ENCODE data around the gene SNX25.

SNX25 gene

DNA sequence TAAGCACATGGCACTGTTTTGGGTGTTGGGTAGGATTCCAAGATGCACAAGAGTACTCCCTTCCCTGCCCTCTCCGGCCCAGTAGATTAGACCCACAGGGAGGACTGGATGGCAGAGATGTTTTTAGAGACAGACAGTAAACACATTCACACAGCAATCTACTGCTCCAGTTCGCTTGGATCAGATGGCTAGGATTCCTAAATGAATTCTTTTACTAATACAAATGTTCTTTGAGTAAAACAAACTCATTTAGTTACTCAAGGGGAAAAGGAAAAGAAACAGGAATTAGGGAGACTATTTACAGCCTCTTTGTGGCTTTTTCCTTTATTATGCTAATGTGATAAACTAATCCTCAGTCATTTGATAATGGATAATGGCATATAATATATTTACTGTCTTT lies 5.9 kb downstream of the SNX25 start:
- TF ChIP-seq GATA2 (IDR thresholded peaks at IDR 0.05; ENCODE audit: low read depth, low read length) (no peak), GATA3 (IDR thresholded peaks at IDR 0.05; ENCODE audit: low read depth, low read length) (no peak)

GRCh38 chr4:185217408-185217975 lies 8.1 kb downstream of the SNX25 start:
- TF ChIP-seq GATA2 (IDR thresholded peaks at IDR 0.05; ENCODE audit: low read depth, low read length) (no peak), GATA3 (IDR thresholded peaks at IDR 0.05; ENCODE audit: low read depth, low read length) (no peak)

DNA sequence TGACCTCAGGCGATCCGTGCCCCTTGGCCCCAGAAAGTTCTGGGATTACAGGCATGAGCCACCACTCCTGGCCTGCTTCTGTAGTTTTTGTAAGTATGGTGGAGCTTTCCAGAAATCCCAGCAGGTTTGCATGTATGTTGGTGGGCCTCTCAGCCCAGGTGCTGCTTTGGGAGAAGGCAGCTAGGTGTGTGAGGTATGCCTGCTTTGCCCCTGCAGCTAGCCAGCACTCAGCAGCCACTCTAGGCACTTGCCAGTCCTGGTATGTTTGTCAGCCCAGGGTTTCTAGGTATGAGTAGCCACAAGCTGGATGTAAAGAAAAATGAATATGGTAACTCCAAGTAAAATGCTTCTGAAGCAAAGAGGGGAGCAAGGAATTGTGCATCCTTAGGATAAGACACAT lies 8.9 kb downstream of the SNX25 start:
- TF ChIP-seq GATA2 (IDR thresholded peaks at IDR 0.05; ENCODE audit: low read depth, low read length) (no peak), GATA3 (IDR thresholded peaks at IDR 0.05; ENCODE audit: low read depth, low read length) (no peak)

DNA sequence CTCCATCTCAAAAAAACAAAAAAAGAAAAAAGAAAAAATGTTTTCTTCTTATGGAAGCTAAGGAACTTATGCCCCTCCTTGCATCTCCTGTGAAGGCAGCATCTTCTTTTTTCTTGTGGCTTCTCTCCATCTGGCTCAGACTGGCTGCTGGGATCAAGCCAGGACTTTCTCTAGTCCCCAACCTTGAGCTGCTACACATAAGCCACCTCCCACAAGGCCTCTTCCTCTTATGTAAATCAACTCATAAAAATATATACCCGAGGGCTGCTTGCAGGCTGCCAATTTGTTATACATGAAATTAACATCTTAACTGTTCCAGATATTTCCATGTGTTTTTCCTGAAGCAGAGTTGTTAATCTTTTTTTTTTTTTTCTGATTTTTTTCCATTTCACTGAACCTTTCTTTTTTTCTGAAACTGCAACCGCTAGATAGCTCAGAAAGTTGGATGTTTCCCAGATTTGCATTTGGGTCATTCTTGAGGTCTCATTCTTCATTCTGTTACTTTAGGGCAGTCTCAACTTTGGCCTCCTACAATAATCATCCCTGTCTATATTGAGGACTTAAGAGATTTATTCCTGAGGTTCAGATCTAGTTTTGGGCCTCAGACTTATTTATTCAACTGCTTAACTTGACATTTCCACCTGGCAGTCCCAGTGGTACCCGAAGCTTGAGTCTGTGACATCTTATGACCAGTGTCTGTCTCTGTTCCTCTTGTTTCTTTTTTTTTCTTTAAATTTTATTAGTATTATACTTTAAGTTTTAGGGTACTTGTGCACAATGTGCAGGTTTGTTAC lies 10.3 kb downstream of the SNX25 start:
- no peak for TF ChIP-seq GATA3 (IDR thresholded peaks at IDR 0.05; ENCODE audit: low read depth, low read length)
- no peak for TF ChIP-seq GATA2 (IDR thresholded peaks at IDR 0.05; ENCODE audit: low read depth, low read length)

GRCh38 chr4:185221491-185221890 lies 12.1 kb downstream of the SNX25 start:
- no peak for TF ChIP-seq GATA3 (IDR thresholded peaks at IDR 0.05; ENCODE audit: low read depth, low read length)
- no peak for TF ChIP-seq GATA2 (IDR thresholded peaks at IDR 0.05; ENCODE audit: low read depth, low read length)

DNA sequence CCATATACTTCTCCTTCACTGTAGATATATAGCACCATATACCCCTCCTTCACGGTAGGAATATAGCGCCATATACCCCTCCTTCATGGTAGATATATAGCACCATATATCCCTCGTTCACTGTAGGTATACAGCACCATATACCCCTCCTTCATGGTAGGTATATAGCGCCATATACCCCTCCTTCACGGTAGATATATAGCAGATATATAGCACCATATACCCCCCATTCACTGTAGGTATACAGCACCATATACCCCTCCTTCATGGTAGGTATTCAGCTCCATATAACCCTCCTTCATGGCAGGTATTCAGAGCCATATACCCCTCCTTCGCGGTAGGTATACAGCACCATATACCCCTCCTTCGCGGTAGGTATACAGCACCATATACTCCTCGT lies 12.5 kb downstream of the SNX25 start:
- TF ChIP-seq GATA2 (IDR thresholded peaks at IDR 0.05; ENCODE audit: low read depth, low read length): no peak
- no peak for TF ChIP-seq GATA3 (IDR thresholded peaks at IDR 0.05; ENCODE audit: low read depth, low read length)

DNA sequence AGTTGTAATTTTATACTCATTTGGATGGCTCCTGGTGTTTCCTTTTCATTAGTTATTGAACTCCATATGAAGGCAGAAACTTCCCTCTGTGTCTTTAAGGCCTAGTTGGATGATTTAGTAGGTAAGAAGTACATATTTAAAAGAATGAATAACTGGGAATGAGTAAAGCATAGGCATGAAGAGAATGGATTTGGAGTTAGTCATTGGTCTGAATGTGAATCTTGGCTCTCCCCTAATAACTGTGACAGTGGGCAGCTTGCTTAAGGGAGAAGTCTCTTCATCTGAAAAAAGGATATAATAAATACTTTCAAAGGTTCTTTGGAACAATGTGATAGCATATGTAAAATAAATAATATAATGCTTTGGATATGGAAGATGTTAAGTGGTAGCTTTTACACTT lies 13.2 kb downstream of the SNX25 start:
- TF ChIP-seq GATA3 (IDR thresholded peaks at IDR 0.05; ENCODE audit: low read depth, low read length) (no peak), GATA2 (IDR thresholded peaks at IDR 0.05; ENCODE audit: low read depth, low read length) (no peak)

DNA sequence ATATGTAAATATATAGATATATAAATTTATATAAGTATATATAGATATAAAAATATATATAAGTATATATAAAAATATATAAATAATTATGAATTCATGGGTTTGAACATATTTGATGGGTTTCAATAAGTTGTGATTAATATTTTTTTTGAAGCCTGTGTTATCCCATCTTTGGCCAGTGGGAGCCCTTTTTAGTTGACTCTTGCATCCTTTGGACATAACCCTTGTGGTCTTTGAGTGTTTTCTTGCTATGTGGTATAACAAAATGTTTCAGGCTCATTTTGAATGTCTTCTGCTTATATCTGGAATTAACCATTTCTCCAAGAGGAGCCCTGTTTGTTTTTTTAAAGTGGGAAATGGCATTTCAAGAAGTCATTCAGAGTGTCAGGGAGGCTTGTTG lies 15.2 kb downstream of the SNX25 start:
- TF ChIP-seq GATA3 (IDR thresholded peaks at IDR 0.05; ENCODE audit: low read depth, low read length) (no peak), GATA2 (IDR thresholded peaks at IDR 0.05; ENCODE audit: low read depth, low read length) (no peak)

GRCh38 chr4:185225940-185226339 lies 16.5 kb downstream of the SNX25 start:
- no peak for TF ChIP-seq GATA3 (IDR thresholded peaks at IDR 0.05; ENCODE audit: low read depth, low read length)
- no peak for TF ChIP-seq GATA2 (IDR thresholded peaks at IDR 0.05; ENCODE audit: low read depth, low read length)

- TF ChIP-seq GATA2 (IDR thresholded peaks at IDR 0.05; ENCODE audit: low read depth, low read length): no peak
- TF ChIP-seq GATA3 (IDR thresholded peaks at IDR 0.05; ENCODE audit: low read depth, low read length): no peak
These were observed 17.7 kb downstream of the SNX25 start for GRCh38 chr4:185227131-185227551.

DNA sequence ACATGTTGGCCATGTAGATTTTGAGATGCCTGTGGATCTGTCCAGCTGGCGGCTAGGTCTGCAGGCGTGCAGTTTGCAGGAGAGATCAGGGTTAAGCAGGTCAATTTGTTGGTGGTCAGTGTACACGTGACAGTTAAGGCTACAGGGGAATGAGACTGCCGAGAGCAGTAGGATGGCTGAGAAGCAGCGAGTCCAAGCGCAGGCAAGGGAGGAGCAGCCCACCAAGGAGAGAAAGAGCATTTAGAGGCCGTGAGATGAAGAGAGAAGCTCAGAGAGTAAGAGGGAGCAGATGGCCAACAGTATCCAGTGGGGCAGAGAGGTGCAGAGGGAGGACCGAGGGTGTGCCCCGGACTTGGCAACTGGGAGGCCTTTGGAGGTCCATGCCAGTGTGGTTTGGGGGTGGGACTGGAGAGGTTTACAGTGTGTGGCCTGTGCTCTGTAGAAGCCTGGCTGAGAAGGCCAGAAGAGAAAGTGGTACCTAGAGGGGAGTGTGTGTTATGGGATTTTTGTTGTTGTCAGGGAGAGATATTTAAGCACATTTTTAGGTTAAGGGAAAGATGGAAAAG lies 18.4 kb downstream of the SNX25 start:
- no peak for TF ChIP-seq GATA3 (IDR thresholded peaks at IDR 0.05; ENCODE audit: low read depth, low read length)
- TF ChIP-seq GATA2 (IDR thresholded peaks at IDR 0.05; ENCODE audit: low read depth, low read length): no peak

DNA sequence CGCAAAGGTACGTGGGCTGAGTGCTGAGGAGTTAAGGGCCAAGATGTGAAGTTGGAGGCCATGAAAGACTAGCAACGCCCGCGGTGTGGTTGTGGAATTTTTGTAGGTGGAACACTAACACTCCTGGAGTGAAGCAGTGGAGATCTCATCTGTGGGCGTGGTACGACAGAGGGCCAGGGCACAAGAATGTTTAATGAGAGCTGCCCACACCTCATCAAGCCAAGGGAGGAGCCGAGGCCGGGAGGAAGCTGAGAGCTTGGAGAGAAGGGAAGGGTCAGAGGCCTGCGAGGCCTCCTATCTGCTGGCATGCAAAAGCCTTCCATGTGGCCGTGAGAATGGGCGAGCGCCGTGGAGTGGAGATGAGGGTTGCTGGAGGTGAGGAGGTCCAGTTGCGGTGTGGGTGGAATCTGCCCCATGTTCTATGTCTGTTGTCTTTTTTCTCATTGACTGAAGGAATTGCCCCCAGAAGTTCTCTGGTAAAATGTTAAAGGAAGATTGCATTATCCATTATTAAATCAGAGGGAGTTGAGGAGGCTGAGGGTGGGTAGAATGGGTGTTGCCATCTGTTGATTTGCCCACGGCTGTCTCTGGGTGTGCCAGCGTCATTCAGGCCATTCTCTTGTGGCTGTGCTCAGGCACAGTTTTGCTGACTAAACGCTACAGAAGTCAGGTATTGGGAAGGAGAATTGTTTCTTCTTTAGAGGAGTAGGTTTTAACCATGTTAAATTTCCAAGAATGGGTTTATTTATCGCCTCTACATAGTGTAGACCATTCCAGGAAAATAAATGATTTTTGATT lies 19.8 kb downstream of the SNX25 start:
- no peak for TF ChIP-seq GATA2 (IDR thresholded peaks at IDR 0.05; ENCODE audit: low read depth, low read length)

DNA sequence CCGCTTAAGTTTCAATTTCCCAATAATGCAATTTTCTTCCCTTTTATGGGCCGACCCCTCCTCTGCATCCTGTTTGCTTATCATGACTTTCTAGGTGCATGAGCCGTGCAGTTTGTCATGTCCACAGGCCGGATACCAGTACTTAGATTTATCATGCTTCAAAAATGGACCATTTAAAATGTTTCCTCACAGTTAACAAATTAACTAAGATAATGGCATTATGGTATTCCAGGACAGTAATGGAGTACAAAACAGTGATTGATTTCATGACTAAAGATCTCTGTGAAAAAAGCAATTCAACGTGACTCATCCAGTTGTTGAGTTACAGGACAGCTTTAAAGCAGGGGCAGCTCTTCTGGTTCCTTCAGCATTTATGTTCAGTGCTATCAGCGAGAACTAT lies 23.0 kb downstream of the SNX25 start:
- TF ChIP-seq GATA3 (IDR thresholded peaks at IDR 0.05; ENCODE audit: low read depth, low read length) (no peak), GATA2 (IDR thresholded peaks at IDR 0.05; ENCODE audit: low read depth, low read length) (peak; percentile 55; the same call in 1 of the 2 replicates)

- TF ChIP-seq GATA3 (IDR thresholded peaks at IDR 0.05; ENCODE audit: low read depth, low read length): no peak
- TF ChIP-seq GATA2 (IDR thresholded peaks at IDR 0.05; ENCODE audit: low read depth, low read length): no peak; the same call in 1 of the 2 replicates
These were observed 25.9 kb downstream of the SNX25 start for GRCh38 chr4:185235119-185235842.
